ENCODE data around the gene RBMXL3.
"Not testable (repeated sequence)": the region's sequence is repeated elsewhere in the genome, so short reads cannot be mapped to it uniquely, and the experiment has no call there.

The RBMXL3 gene

GRCh38 chrX:115191490-115192243, 2.5 kb downstream of the RBMXL3 start:
- Histone ChIP-seq H3K27me3 (ENCODE audit: control insufficient read depth in 2 of 2, insufficient read depth in 2 of 2, low read length in 2 of 2) (no peaks in the 10 kb centered on the region), H3K9ac (ENCODE audit: low read depth in 1 of 2, low read length in 2 of 2) (no peak overlapping the region), H3K27ac (ENCODE audit: low read depth in 2 of 2, low read length in 2 of 2) (no peak overlapping the region), H3K9me3 (ENCODE audit: control insufficient read depth in 2 of 2, low read length in 2 of 2) (no peaks in the 10 kb centered on the region), H3K4me1 (ENCODE audit: control insufficient read depth in 2 of 2, insufficient read depth in 2 of 2, low read length in 2 of 2) (no peaks in the 10 kb centered on the region), H3K36me3 (ENCODE audit: control insufficient read depth in 2 of 2, insufficient read depth in 2 of 2, low read length in 2 of 2) (no peaks in the 10 kb centered on the region), H3K4me3 (ENCODE audit: low read length in 2 of 2) (no peak overlapping the region)

GRCh38 chrX:115192244-115192700, 3.1 kb downstream of the RBMXL3 start:
- Histone ChIP-seq H3K4me3 (ENCODE audit: low read length in 2 of 2) (no peak overlapping the region), H3K27ac (ENCODE audit: low read depth in 2 of 2, low read length in 2 of 2) (no peak overlapping the region), H3K9ac (ENCODE audit: low read depth in 1 of 2, low read length in 2 of 2) (no peak overlapping the region), H3K27me3 (ENCODE audit: control insufficient read depth in 2 of 2, insufficient read depth in 2 of 2, low read length in 2 of 2) (no peaks in the 10 kb centered on the region), H3K36me3 (ENCODE audit: control insufficient read depth in 2 of 2, insufficient read depth in 2 of 2, low read length in 2 of 2) (no peaks in the 10 kb centered on the region), H3K9me3 (ENCODE audit: control insufficient read depth in 2 of 2, low read length in 2 of 2) (no peaks in the 10 kb centered on the region), H3K4me1 (ENCODE audit: control insufficient read depth in 2 of 2, insufficient read depth in 2 of 2, low read length in 2 of 2) (no peaks in the 10 kb centered on the region)

GRCh38 chrX:115204040-115204439, 14.8 kb downstream of the RBMXL3 start:
- H3K4me1 ChIP-seq (ENCODE audit: control insufficient read depth in 2 of 2, insufficient read depth in 2 of 2, low read length in 2 of 2) = no peaks in the 10 kb centered on the region
- no peaks in the 10 kb centered on the region for H3K36me3 ChIP-seq (ENCODE audit: control insufficient read depth in 2 of 2, insufficient read depth in 2 of 2, low read length in 2 of 2)
- H3K27me3 ChIP-seq (ENCODE audit: control insufficient read depth in 2 of 2, insufficient read depth in 2 of 2, low read length in 2 of 2) = no peaks in the 10 kb centered on the region
- no peak overlapping the region for H3K4me3 ChIP-seq (ENCODE audit: low read length in 2 of 2)
- no peaks in the 10 kb centered on the region for H3K9me3 ChIP-seq (ENCODE audit: control insufficient read depth in 2 of 2, low read length in 2 of 2)
- H3K27ac ChIP-seq (ENCODE audit: low read depth in 2 of 2, low read length in 2 of 2) = no peak overlapping the region
- H3K9ac ChIP-seq (ENCODE audit: low read depth in 1 of 2, low read length in 2 of 2) = no peak overlapping the region

GRCh38 chrX:115209547-115209946, 20.3 kb downstream of the RBMXL3 start:
- not testable (repeated sequence) for H3K36me3 ChIP-seq (ENCODE audit: control insufficient read depth in 2 of 2, insufficient read depth in 2 of 2, low read length in 2 of 2); H3K9ac ChIP-seq (ENCODE audit: low read depth in 1 of 2, low read length in 2 of 2); H3K27me3 ChIP-seq (ENCODE audit: control insufficient read depth in 2 of 2, insufficient read depth in 2 of 2, low read length in 2 of 2); H3K27ac ChIP-seq (ENCODE audit: low read depth in 2 of 2, low read length in 2 of 2); H3K4me1 ChIP-seq (ENCODE audit: control insufficient read depth in 2 of 2, insufficient read depth in 2 of 2, low read length in 2 of 2); H3K9me3 ChIP-seq (ENCODE audit: control insufficient read depth in 2 of 2, low read length in 2 of 2); H3K4me3 ChIP-seq (ENCODE audit: low read length in 2 of 2)

- Histone ChIP-seq H3K4me3 (ENCODE audit: low read length in 2 of 2) (no peak overlapping the region), H3K27ac (ENCODE audit: low read depth in 2 of 2, low read length in 2 of 2) (no peak overlapping the region), H3K9me3 (ENCODE audit: control insufficient read depth in 2 of 2, low read length in 2 of 2) (no peaks in the 10 kb centered on the region), H3K27me3 (ENCODE audit: control insufficient read depth in 2 of 2, insufficient read depth in 2 of 2, low read length in 2 of 2) (peaks cover 0 to 3% of the 10 kb centered on the region in 2 donors), H3K36me3 (ENCODE audit: control insufficient read depth in 2 of 2, insufficient read depth in 2 of 2, low read length in 2 of 2) (no peaks in the 10 kb centered on the region), H3K4me1 (ENCODE audit: control insufficient read depth in 2 of 2, insufficient read depth in 2 of 2, low read length in 2 of 2) (no peaks in the 10 kb centered on the region), H3K9ac (ENCODE audit: low read depth in 1 of 2, low read length in 2 of 2) (no peak overlapping the region)
Measured at GRCh38 chrX:115214151-115214550, 24.9 kb downstream of the RBMXL3 start.

- H3K27me3 ChIP-seq (ENCODE audit: control insufficient read depth in 2 of 2, insufficient read depth in 2 of 2, low read length in 2 of 2) = peaks cover 0 to 3% of the 10 kb centered on the region in 2 donors
- H3K4me1 ChIP-seq (ENCODE audit: control insufficient read depth in 2 of 2, insufficient read depth in 2 of 2, low read length in 2 of 2) = no peaks in the 10 kb centered on the region
- H3K36me3 ChIP-seq (ENCODE audit: control insufficient read depth in 2 of 2, insufficient read depth in 2 of 2, low read length in 2 of 2) = no peaks in the 10 kb centered on the region
Measured at GRCh38 chrX:115214605-115215004, 25.4 kb downstream of the RBMXL3 start.

GRCh38 chrX:115217346-115217745, 28.1 kb downstream of the RBMXL3 start:
- not testable (repeated sequence) for H3K27me3 ChIP-seq (ENCODE audit: control insufficient read depth in 2 of 2, insufficient read depth in 2 of 2, low read length in 2 of 2)

More at GRCh38 chrX:115214605-115215004, 25.4 kb downstream of the RBMXL3 start:
- Histone ChIP-seq H3K4me3 (ENCODE audit: low read length in 2 of 2) (no peak overlapping the region), H3K9ac (ENCODE audit: low read depth in 1 of 2, low read length in 2 of 2) (no peak overlapping the region), H3K9me3 (ENCODE audit: control insufficient read depth in 2 of 2, low read length in 2 of 2) (no peaks in the 10 kb centered on the region), H3K27ac (ENCODE audit: low read depth in 2 of 2, low read length in 2 of 2) (no peak overlapping the region)

GRCh38 chrX:115226929-115227328, 37.7 kb downstream of the RBMXL3 start:
- H3K27ac ChIP-seq (ENCODE audit: low read depth in 2 of 2, low read length in 2 of 2) = no peak overlapping the region
- H3K9ac ChIP-seq (ENCODE audit: low read depth in 1 of 2, low read length in 2 of 2) = no peak overlapping the region
- no peaks in the 10 kb centered on the region for H3K36me3 ChIP-seq (ENCODE audit: control insufficient read depth in 2 of 2, insufficient read depth in 2 of 2, low read length in 2 of 2)
- H3K4me1 ChIP-seq (ENCODE audit: control insufficient read depth in 2 of 2, insufficient read depth in 2 of 2, low read length in 2 of 2) = no peaks in the 10 kb centered on the region
- no peak overlapping the region for H3K4me3 ChIP-seq (ENCODE audit: low read length in 2 of 2)
- no peaks in the 10 kb centered on the region for H3K9me3 ChIP-seq (ENCODE audit: control insufficient read depth in 2 of 2, low read length in 2 of 2)
- H3K27me3 ChIP-seq (ENCODE audit: control insufficient read depth in 2 of 2, insufficient read depth in 2 of 2, low read length in 2 of 2) = peaks cover 3 to 7% of the 10 kb centered on the region in 2 donors

More at GRCh38 chrX:115217346-115217745, 28.1 kb downstream of the RBMXL3 start:
- not testable (repeated sequence) for H3K9me3 ChIP-seq (ENCODE audit: control insufficient read depth in 2 of 2, low read length in 2 of 2); H3K27ac ChIP-seq (ENCODE audit: low read depth in 2 of 2, low read length in 2 of 2); H3K4me3 ChIP-seq (ENCODE audit: low read length in 2 of 2); H3K36me3 ChIP-seq (ENCODE audit: control insufficient read depth in 2 of 2, insufficient read depth in 2 of 2, low read length in 2 of 2); H3K9ac ChIP-seq (ENCODE audit: low read depth in 1 of 2, low read length in 2 of 2); H3K4me1 ChIP-seq (ENCODE audit: control insufficient read depth in 2 of 2, insufficient read depth in 2 of 2, low read length in 2 of 2)

- Histone ChIP-seq H3K4me1 (ENCODE audit: control insufficient read depth in 2 of 2, insufficient read depth in 2 of 2, low read length in 2 of 2) (no peaks in the 10 kb centered on the region), H3K9ac (ENCODE audit: low read depth in 1 of 2, low read length in 2 of 2) (no peak overlapping the region), H3K27me3 (ENCODE audit: control insufficient read depth in 2 of 2, insufficient read depth in 2 of 2, low read length in 2 of 2) (peaks cover 7 to 14% of the 10 kb centered on the region in 2 donors), H3K27ac (ENCODE audit: low read depth in 2 of 2, low read length in 2 of 2) (no peak overlapping the region), H3K4me3 (ENCODE audit: low read length in 2 of 2) (no peak overlapping the region), H3K36me3 (ENCODE audit: control insufficient read depth in 2 of 2, insufficient read depth in 2 of 2, low read length in 2 of 2) (no peaks in the 10 kb centered on the region), H3K9me3 (ENCODE audit: control insufficient read depth in 2 of 2, low read length in 2 of 2) (no peaks in the 10 kb centered on the region)
Measured at GRCh38 chrX:115229337-115230003, 40.3 kb downstream of the RBMXL3 start.

- H3K4me3 ChIP-seq (ENCODE audit: low read length in 2 of 2) = peak overlapping the region; percentile 43 to 56
- H3K9ac ChIP-seq (ENCODE audit: low read depth in 1 of 2, low read length in 2 of 2) = peak overlapping the region in 1 of 2 donors; percentile 27
- H3K4me1 ChIP-seq (ENCODE audit: control insufficient read depth in 2 of 2, insufficient read depth in 2 of 2, low read length in 2 of 2) = no peaks in the 10 kb centered on the region
- H3K27ac ChIP-seq (ENCODE audit: low read depth in 2 of 2, low read length in 2 of 2) = peak overlapping the region; percentile 5 to 18
- H3K36me3 ChIP-seq (ENCODE audit: control insufficient read depth in 2 of 2, insufficient read depth in 2 of 2, low read length in 2 of 2) = no peaks in the 10 kb centered on the region
- H3K9me3 ChIP-seq (ENCODE audit: control insufficient read depth in 2 of 2, low read length in 2 of 2) = no peaks in the 10 kb centered on the region
- H3K27me3 ChIP-seq (ENCODE audit: control insufficient read depth in 2 of 2, insufficient read depth in 2 of 2, low read length in 2 of 2) = peaks cover 5 to 14% of the 10 kb centered on the region in 2 donors
Measured at GRCh38 chrX:115232933-115233496, 43.8 kb downstream of the RBMXL3 start.

All from mucosa of rectum (tissue), 2 donors.